ENCODE data around the gene FBLL1.
"Not testable (repeated sequence)": the region's sequence is repeated elsewhere in the genome, so short reads cannot be mapped to it uniquely, and the experiment has no call there.

Gene FBLL1

GRCh38 chr5:168553377-168554130, 24.4 kb downstream of the FBLL1 start:
- no peak for DNase-seq

- DNase-seq, result no peak
These were observed 28.3 kb downstream of the FBLL1 start for GRCh38 chr5:168557389-168557788.

DNA sequence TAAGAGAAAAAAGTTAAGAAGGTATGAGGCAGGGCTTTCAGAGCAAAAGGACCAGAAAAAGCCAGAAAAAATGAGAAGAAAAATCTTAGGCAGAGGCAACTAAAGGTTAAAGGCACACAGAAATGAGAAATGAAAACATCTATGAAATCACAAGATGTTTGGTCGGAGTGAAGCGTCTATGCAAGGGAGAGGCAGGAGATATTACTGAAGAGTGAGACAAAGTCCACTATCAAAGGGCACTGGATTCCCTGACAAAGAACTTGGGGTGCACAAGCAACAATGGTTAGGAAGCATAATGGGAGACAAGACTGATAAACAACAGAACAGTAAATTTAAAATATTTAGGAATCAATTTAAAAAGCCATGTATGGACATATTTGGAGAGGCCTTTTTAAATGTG, 33.2 kb downstream of the FBLL1 start:
- DNase-seq, result no peak

GRCh38 chr5:168563959-168564358, 34.9 kb downstream of the FBLL1 start:
- no peak for DNase-seq

DNA sequence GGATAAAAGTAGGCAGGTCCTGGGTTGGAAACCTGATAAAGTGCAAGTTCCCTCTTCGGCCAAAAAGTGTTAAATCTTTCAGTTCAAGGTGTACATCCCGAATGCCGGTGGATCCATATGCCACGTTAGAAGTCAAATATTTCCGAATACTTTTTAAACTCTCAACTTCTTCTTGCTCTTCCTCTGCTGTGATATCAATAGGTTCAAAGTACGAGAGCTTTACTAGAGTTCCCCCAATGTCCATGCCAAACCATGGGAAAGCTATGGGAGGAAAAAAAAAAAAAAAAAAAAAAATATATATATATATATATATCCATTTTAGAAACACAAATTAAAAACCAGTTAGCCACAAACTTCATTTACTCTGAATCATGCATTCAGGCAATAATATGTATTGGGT, 39.6 kb downstream of the FBLL1 start:
- DNase-seq, result no peak

- DNase-seq, result no peak
These were observed 41.6 kb downstream of the FBLL1 start for GRCh38 chr5:168570490-168571328.

- DNase-seq, result not testable (repeated sequence)
These were observed 44.6 kb downstream of the FBLL1 start for GRCh38 chr5:168573663-168574062.

DNA sequence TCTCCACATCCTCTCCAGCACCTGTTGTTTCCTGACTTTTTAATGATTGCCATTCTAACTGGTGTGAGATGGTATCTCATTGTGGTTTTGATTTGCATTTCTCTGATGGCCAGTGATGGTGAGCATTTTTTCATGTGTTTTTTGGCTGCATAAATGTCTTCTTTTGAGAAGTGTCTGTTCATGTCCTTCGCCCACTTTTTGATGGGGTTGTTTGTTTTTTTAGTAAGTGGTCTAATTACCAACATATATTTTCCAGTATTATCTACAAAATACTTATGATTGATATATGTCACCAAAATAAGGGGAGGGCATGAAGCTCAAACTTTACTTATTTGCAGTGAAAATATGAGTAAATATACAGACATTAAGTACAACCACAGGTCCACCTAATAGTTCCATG, 45.1 kb downstream of the FBLL1 start:
- DNase-seq, result not testable (repeated sequence)

DNA sequence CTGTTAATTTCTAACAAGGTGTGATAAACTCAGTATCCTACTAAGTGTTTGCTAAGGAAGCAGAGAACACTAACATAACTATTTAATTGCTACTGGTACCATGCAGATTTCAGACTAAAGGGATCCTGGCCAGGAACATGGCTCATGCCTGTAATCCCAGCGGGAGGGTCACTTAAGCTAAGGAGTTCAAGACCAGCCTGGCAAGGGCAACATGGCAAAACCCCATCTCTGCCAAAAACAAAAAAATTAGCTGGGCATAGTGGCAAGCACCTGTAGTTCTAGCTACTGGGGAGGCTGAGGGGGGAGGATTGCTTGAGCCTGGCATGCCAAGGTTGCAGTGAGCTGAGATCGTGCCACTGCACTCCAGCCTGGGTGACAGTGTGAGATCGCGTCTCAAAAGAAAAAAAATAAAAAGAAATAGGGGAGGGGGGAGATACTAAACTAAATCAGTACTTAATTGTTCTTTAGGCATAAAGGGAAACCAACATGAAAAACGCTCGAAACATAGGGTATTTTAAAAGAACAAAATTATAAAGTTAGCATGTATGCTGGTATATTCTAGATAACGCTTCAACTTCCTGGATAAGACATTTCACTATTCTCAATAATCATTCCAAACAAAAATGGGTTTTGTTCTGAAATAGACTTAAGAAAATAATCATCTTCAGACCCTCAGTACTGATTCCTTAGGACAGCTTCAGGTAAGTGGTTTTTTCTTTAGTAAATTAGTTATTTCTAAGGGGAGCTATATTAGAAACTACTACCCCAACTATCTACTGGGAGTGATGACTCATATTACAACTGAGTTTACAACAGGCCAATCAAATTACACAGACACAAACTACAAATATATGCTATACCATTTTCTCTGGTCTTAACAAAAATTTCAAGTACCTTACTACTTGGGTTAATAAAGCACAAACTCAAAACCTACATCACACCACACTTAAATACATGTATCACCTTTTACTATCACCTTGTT, 46.6 kb downstream of the FBLL1 start:
- no peak for DNase-seq

GRCh38 chr5:168578006-168578405, 48.9 kb downstream of the FBLL1 start:
- no peak for DNase-seq

DNA sequence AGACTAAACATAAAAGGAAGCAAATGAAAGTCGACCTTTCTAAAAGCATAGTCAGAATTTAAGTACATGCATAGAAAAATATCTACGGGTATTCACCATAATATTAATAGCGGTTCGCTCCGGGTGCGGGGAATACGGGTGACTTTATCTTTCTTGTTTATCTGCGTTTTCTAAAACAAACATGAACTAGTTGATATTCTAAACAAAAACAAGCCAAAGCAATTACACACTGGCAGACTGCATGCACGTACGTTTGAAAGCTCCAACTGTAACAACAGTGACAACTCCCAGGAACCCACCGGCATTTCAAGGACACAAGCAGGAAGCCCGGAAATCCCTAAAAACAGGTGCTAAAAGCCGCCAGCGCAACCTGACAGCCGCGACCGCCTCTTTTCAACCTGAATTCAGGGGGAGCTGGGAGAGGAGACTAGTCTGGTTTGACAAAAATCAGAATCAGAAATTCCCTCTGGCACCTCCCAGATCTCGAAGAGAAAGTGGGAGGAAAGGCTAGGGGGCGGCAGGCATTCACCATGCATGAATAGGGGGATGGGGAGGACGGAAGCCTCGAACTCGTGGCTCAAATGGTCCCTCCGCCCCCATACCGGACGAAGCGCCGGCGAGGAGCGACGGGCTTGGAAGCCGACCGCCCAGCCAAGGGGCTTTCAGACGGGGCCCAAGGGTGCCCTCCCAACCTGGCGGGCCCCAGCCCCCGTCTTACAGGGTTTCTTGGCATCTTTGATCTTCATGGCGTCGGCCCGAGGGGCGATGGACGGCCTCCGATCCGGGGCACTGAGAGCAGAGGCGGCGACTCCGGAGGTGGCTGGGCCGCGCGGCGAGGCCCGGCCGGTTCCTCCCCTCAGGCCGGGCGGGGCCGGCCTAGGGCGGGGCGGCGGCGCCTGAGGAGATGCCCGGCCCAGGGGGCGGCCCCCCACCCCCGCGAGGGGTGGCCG, 49.7 kb downstream of the FBLL1 start, which contains the start of gene PANK3:
Gene PANK3, minus strand, starts transcription at position 831 of the 950 bp plus-strand sequence. Its CDS starts 85 bp downstream, at position 746.
- DNase-seq, result no peak

- peak; percentile 95 to 97 for DNase-seq
These were observed 50.6 kb downstream of the FBLL1 start for GRCh38 chr5:168579488-168580226.

DNA sequence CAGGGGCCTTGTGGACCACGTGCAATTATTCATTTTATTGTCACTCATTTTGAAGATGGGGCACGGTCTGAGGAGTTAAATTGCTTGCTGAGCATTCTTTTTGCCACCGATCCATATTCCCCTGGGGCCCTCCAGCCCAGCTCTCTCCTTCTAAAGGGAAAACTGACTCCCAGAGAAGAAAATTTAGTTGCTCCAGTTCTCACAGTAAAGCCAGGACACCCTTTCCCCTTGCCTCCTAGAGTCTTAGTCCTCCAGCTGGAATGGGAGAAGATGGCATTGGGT, 51.1 kb downstream of the FBLL1 start:
- no peak for DNase-seq

Measured in activated CD4-positive, alpha-beta T cell treated with anti-CD3 and anti-CD28 coated beads, Interleukin-2, amount 50 U/mL, for 48 hours (primary cell).